ENCODE results near the gene GLT6D1.

DNA sequence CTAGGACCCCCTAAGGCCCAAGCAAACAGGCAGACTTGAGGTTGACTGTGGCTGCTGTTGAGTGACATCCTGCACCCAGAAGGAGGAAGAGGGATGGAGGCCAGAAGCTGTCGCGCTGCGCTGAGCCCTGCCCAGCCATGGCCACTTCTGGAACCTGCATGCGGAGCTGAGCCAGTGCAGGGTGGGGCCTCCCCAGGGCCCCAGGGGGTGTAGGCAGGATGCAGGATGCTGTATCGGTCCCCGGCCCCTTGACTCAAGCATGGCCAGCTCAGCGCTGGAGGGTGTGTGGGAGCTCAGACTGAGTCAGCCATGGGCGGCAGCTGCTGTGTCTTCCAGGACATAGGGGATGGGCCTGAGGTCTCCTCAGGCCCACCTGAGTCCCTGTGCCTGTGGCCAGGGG lies 26.9 kb downstream of the GLT6D1 start:
- TF ChIP-seq, protein P1, sequence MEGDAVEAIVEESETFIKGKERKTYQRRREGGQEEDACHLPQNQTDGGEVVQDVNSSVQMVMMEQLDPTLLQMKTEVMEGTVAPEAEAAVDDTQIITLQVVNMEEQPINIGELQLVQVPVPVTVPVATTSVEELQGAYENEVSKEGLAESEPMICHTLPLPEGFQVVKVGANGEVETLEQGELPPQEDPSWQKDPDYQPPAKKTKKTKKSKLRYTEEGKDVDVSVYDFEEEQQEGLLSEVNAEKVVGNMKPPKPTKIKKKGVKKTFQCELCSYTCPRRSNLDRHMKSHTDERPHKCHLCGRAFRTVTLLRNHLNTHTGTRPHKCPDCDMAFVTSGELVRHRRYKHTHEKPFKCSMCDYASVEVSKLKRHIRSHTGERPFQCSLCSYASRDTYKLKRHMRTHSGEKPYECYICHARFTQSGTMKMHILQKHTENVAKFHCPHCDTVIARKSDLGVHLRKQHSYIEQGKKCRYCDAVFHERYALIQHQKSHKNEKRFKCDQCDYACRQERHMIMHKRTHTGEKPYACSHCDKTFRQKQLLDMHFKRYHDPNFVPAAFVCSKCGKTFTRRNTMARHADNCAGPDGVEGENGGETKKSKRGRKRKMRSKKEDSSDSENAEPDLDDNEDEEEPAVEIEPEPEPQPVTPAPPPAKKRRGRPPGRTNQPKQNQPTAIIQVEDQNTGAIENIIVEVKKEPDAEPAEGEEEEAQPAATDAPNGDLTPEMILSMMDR (IDR thresholded peaks at IDR 0.05; ENCODE audit: low read depth, low read length, poor library complexity, severe bottlenecking) = no peak
- no peak for TF ChIP-seq EZH2phosphoT487 (IDR thresholded peaks at IDR 0.05; ENCODE audit: borderline replicate concordance, low read length)

Data from DOHH2 (cell line).